HG02943 (cell line): ENCODE measurements around the gene POC1A.

Experiments used
- ATAC-seq: cut with Tn5 transposase; IDR thresholded peaks from one replicate; pipeline ENCODE4 v1.9.1; 2021; ENCODE audit warnings: mild to moderate bottlenecking, low read depth, moderate library complexity; ENCODE audit not compliant: unreplicated experiment

Gene POC1A

GRCh38 chr3:52134761-52135160 is 19.5 kb downstream of the POC1A start:
- ATAC-seq, result no peak

- ATAC-seq, result no peak
These were observed 21.3 kb downstream of the POC1A start for GRCh38 chr3:52132930-52133329.

GRCh38 chr3:52132041-52132440 is 22.2 kb downstream of the POC1A start:
- no peak for ATAC-seq

- ATAC-seq, result no peak
These were observed 23.1 kb downstream of the POC1A start for GRCh38 chr3:52130966-52131622.

GRCh38 chr3:52128118-52128683 is 26.0 kb downstream of the POC1A start:
- ATAC-seq, result no peak

GRCh38 chr3:52126500-52126899 is 27.7 kb downstream of the POC1A start:
- no peak for ATAC-seq

GRCh38 chr3:52126036-52126435 is 28.2 kb downstream of the POC1A start:
- ATAC-seq, result no peak

- ATAC-seq, result no peak
These were observed 29.5 kb downstream of the POC1A start for GRCh38 chr3:52124766-52125165.

- no peak for ATAC-seq
These were observed 30.1 kb downstream of the POC1A start for GRCh38 chr3:52124126-52124525.

- ATAC-seq, result no peak
These were observed 31.0 kb downstream of the POC1A start for GRCh38 chr3:52123106-52123725.

GRCh38 chr3:52122491-52122890 is 31.7 kb downstream of the POC1A start:
- no peak for ATAC-seq

GRCh38 chr3:52121813-52122212 is 32.4 kb downstream of the POC1A start:
- ATAC-seq, result no peak

GRCh38 chr3:52121464-52121805 is 32.8 kb downstream of the POC1A start:
- ATAC-seq, result no peak

- no peak for ATAC-seq
These were observed 33.4 kb downstream of the POC1A start for GRCh38 chr3:52120556-52121463.

- no peak for ATAC-seq
These were observed 34.4 kb downstream of the POC1A start for GRCh38 chr3:52119826-52120225.

GRCh38 chr3:52119099-52119498 is 35.1 kb downstream of the POC1A start:
- ATAC-seq, result no peak

GRCh38 chr3:52118156-52118875 is 35.9 kb downstream of the POC1A start:
- ATAC-seq, result no peak

GRCh38 chr3:52117537-52117936 is 36.7 kb downstream of the POC1A start:
- no peak for ATAC-seq

- ATAC-seq, result no peak
These were observed 42.2 kb downstream of the POC1A start for GRCh38 chr3:52112056-52112455.

GRCh38 chr3:52110502-52110901 is 43.7 kb downstream of the POC1A start:
- no peak for ATAC-seq
